Measurements from ENCODE around the gene TSFM.

GRCh38 chr12:57810450-57810849 lies 27.9 kb downstream of the TSFM start:
- TF ChIP-seq EZH2 (IDR thresholded peaks at IDR 0.05; ENCODE audit: low read length, missing control alignments) (no peak), CTCF (conservative IDR thresholded peaks at IDR 0.05 in 1 of 2, IDR thresholded peaks at IDR 0.05 in 1 of 2; ENCODE audit: low read depth in 1 of 2, low read length in 2 of 2) (no peak)

All from fibroblast of lung (primary cell).